ENCODE measurements around the gene GPAT3.
"Not testable (repeated sequence)": the region's sequence is repeated elsewhere in the genome, so short reads cannot be mapped to it uniquely, and the experiment has no call there.

Gene GPAT3

DNA sequence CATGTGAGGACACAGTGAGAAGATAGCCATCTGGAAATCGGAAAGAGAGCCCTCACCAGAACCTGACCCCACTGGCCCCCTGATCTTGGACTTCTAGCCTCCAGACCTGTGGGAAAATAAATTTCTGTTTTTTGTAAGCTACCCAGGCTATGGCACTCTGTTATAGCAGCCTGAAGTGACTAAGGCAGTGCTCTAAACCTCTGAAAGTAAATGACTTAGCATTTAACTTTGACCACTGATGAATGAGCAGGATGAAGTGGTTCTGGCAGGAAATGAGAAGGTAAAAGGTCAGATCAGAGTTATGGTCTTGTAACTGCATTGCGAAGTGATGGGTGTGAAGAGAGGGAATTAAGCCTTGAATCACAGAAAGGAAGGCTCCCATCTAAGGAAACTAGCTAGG lies 17.0 kb downstream of the GPAT3 start:
- no peak for DNase-seq

DNA sequence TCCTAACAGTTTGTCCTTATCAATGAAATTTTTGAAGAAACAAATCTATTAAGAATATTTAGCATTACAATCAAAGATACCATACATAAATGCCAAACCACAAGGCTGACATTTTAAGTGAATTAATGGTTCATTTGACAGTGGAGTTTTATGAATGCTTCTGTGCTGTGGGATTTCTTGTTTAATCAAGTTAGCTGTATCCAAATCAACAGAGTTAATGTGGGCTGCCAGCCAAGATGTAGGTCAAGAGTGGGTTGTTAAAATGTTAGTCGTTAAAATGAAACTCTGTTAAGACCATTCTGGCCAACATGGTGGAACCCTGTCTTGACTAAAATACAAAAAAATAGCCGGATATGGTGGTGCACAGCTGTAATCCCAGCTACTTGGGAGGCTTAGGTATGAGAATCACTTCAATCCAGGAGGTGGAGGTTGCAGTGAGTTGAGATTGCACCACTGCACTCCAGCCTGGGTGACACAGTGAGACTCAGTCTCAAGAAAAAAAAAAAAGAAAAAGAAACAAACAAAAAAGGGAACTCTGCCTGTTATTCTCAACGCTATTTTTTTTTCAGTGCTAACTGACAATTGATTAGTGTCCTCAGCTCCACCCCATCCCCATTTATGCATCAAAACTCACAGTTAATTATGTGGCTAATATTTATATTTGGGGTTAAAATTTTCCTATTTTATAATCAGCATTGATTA lies 20.2 kb downstream of the GPAT3 start:
- DNase-seq: no peak

DNA sequence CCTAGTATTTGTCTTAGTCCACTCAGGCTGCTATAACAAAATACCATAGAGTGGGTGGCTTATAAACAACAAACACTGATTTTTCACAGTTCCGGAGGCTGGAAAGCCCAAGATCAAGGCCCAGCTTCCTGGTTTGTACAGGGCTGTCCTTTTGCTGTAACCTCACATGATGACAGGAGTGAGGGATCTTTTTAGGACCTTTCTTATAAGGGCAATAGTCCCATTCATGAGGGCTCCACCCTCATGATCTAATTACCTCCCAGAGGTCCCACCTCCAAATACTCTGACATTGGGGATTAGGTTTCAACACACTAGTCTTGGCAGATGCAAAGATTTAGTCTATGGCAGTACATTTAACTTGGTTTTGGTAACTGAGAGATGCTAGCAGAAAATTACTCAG lies 20.9 kb downstream of the GPAT3 start:
- no peak for DNase-seq

DNA sequence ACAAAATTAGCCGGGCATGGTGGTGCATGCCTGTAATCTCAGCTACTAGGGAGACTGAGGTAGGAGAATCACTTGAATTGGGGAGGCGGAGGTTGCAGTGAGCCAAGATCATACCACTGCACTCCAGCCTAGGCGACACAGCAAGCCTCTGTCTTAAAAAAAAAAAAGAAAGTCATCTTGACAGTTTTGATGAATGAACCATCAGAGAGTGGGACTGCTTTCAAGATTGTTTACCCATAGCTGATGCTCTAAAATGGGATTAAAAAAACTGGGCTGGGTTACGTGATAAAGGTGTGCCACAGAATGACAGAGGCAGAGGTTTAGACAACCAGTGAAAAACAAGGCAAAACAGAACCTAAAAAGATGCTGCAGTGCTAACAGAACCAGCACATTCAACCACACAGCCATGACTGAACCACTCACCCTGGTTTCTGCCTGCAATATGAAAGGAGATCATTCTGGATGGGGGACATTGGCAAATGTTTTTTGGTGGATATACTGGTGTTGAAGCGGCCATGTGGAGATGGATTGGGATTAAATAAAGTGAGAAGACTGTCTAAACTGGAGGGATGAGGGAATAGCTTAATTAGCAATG lies 22.2 kb downstream of the GPAT3 start:
- DNase-seq: no peak

DNA sequence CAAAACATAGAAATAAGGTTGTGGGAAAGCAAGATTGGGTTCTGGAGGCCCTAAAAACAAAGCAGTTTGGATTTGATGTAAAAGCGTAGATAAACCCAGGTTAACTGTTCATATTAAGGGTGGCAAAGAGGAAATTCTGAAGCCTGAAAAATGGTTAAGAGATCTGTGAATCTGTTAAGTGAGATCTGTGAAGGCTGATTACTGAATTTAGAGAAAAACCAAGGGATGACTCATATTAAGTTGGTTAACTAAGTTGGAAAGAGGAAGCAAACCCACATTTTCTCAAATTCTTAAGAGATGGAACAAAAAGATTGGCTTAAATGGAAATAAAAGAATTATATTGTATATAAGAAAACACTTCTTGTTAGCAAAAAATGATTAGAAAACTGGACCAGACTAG lies 22.8 kb downstream of the GPAT3 start:
- no peak for DNase-seq

DNA sequence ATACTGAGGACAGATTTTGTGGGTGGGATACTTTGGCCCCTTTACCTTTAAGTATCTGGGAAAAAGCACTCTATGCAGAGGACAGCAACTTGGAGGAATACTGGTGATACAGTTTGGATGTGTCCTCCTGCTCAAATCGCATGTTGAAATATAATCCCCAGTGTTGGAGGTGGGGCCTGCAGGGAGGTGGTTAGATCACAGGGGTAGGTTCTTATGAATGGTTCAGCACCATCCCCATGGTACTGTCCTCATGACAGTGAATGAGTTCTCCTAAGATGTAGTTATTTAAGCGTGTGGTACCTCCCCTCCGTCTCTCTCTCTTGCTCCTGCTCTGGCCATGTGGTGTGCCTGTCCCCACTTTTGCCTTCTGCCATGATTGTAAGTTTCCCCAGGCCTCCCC lies 24.6 kb downstream of the GPAT3 start:
- DNase-seq: no peak

DNA sequence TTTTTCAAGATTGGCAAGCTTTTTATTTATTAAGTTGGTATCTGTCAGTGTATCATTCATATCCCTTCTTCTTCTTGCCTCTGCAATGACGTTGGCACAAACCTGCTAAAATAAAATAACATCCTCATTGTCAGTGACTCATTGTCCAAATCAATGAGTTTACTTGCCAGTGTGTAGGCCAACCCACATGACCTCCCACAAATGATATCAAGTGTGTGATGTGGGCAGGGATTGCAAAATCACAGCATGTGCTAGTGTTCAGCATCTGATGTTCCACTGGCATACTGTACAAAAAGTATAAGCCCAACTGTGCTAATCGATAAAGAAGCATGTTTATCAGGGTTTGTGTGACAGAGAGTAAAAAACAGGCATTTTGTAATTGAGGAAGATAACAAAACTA lies 25.5 kb downstream of the GPAT3 start:
- no peak for DNase-seq

DNA sequence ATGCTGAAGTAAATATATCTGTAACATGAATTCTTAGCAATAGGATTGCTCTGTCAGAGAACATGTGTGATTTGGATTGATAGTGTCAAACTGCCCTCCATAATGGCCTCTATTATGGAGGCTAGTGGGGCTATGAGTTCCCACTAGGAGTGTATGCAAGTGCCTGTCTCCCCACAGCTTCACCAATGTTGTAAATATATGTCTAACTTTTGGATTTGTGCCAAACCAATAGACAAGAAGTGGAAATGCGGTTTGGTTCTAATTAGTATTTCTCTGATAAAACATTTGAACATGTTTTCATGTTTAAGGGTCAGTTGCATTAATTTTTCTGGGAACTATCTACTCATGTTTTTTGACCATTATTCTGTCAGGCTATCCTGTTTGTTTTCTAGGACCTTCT lies 28.1 kb downstream of the GPAT3 start:
- DNase-seq: no peak

DNA sequence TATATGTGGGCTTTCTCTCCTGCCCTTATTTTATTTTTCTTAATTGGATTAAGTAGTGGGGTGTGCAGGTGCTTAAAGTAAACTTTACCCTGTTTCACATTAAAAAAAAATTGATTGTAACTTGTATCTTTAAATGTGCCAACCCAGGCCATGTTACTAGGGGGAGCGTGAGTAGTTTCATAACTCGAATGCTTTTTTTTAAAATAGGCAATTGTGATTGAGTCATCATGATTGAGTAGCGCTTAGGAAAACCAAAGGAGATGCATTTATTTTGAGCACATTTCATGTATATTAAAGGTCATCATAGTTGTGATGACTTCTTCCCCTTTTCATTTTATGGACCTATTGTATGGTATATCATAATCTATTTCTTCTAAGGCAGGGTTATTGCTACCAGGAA lies 32.2 kb downstream of the GPAT3 start:
- DNase-seq: no peak

DNA sequence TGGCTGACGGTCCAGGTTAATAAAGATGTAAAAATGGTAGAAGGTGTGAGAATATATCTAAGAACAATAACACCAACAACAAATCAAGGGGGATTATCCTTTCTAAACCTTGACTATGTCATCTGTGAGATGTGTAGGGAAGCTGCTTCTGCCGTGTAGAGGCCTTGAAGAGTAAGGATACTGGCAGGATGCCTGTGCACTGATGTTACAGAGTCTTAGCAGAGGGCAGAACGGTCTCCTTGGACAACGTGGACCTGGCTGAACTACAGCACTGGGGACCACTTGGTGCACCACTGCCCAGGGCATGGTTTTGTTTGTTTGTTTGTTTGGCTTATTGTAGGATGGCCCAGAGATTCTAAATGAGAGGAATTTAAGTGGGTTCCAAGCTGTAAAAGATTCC lies 33.5 kb downstream of the GPAT3 start:
- no peak for DNase-seq

DNA sequence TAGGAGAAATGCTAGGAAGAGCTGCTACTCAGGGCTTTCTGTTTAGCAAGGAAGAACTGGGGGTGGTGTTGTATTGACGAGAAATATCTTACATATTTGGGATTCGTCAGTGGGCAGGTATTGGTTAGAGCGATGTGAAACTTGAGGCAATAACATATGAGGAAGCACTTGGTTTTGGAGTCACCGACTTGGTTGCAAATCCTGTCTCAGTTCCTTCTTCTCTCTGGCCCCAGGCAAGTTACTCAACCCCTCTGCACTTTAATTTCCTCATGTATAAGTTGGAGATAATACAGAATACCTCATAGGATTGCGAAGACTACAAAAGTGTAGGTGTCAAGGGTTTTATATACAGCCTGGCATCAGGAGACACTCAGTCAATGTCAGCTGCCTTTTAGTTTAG lies 34.1 kb downstream of the GPAT3 start:
- no peak for DNase-seq

DNA sequence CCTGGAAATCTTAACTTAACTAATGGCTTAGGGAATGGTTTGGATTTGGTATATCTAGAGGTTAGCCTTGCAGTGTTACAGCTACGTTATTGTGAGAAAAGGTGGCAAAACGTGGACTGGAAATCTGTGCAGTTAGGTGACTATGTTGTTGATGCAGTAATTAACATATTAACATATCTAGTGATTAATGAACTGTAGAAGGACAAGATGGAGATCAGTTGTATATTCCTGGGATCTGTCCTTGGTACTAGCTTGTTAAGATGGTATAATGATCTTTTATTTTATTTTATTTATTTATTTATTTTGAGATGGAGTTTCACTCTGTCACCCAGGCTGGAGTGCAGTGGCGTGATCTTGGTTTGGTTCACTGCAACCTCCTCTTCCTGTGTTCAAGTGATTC lies 36.9 kb downstream of the GPAT3 start:
- DNase-seq: no peak

DNA sequence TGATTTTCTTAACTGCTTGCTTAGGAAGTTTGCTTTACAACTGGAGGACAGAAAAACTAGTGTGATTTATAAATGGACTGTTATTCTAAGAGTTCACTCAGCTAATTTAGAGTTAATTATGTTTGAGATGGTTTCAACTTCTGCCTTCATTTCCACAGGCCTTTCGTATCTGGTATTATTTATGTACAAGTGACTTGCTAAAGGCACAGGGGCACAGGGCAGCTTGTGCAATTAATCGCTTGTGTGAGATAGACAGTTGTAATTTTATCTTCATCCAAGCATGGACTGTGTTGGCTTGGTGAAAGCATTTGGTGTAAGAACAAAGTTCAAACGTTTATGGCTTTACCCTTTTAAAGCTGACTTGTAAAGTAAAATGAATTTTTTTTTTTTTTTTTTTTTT lies 38.3 kb downstream of the GPAT3 start:
- DNase-seq: no peak

DNA sequence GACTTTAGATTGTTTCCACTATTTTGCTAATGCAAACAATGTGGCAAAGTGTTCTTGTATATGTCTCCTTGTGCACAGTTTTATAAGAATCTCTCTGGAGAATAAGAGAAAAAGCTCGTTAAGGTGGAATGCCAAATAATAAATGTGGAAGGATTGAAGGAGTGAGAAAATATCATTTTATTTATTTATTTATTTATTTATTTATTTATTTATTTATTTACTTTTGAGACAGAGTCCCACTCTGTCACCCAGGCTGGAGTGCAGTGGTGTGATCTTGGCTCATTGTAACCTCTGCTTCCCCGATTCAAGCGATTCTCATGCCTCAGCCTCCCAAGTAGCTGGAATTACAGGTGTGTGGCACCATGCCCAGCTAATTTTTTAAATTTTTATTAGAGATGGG lies 40.3 kb downstream of the GPAT3 start:
- DNase-seq: not testable (repeated sequence)

DNA sequence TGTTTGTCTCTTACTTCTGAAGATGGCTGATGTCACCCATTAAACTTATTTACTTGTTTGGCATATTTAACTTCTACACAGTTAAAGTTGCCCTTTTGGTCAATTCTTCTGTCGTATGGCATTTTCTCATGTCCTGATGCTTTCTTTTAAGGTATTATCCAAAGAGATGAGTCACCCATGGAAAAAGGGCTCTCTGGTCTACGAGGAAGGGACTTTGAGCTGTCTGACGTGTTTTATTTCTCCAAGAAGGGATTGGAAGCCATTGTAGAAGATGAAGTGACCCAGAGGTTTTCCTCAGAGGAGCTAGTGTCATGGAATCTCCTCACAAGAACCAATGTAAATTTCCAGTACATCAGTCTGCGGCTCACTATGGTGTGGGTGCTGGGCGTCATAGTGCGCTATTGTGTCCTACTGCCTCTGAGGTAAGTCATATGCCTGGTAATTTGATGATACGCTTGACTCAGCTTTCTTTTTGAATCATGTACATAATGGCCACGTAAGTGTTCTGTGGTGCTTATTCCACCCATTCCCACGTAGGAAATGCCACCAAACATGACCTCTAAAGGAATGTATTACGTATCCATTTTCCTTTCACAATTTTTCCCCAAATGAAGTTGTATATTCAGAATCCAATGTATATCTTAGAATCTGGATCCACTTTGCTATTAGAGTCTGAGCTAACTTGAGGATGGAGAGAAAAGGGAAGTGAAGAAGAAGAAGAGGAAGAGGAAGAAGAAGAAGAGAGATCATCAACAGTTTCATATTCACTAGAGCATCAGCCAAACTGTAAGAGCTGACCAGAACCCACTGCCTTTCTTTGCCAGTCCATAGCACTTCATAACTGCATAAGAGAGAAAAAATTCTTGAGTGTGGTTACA lies 45.7 kb downstream of the GPAT3 start:
- DNase-seq: no peak

DNA sequence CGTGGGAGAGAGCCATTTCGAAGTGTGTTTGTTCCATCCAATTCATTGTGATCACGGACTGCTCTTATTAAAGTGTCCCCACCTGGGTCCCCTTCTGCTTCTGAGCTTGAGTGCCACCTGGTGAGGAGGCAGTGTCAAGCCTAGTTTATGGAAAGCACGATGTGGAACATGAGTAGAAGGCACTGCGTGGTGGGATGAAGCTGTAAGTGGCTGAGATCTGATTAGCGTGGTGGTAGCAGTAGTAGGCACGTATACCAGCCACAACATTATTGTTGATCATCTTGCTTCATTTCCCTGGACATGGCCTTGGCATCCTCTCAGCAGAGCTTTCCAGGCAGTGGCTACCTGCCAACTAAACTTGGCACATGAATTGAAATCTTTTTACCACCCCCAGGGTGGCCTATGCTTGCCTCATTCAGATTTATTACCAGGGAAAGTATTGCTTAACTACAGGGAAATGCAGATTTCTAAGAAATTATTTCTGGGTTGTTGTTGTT lies 46.4 kb downstream of the GPAT3 start:
- DNase-seq: peak; percentile 50

DNA sequence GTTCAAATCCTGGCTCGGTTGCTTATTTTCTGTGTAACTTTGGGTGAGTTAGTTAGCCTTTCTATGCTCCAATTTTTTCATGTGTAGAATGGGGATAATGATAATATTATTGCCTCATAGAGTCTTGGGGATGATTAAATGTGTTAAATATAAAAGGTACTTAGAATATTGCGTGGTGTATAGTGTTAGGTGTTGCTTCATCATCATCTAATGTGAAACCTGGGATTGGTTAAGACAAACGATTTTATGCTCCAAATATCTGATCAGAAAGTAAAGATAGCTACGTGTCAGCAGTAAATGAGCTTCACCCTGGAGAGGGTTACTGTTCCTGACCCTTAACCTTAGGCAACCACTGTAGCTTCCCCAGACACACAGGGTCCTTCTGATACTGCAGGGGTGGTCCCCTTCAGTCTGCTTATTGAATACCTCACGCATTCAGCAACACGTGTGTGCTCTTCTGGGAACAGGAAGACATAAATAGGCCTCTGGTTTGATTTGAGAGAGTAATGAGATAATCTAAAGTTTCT lies 50.1 kb downstream of the GPAT3 start:
- no peak for DNase-seq

DNA sequence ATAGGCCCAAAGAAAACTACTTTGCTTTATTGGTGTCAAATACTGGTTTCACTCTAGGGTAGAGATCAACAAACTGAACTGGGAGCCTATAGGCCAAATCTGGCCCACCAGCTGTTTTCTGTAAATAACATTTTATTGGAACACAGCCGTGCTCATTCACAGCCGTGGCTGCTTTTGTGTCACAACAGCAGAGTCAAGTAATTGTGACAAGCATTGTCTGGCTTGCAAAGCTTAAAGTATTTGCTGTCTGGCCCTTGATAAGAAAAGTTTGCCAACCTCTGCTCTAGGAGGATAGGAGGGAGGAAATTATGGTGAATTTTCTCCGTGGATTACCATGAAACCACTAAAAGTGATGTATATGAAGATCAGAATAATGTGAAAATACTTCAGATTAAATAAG lies 53.4 kb downstream of the GPAT3 start:
- DNase-seq: peak; percentile 7

DNA sequence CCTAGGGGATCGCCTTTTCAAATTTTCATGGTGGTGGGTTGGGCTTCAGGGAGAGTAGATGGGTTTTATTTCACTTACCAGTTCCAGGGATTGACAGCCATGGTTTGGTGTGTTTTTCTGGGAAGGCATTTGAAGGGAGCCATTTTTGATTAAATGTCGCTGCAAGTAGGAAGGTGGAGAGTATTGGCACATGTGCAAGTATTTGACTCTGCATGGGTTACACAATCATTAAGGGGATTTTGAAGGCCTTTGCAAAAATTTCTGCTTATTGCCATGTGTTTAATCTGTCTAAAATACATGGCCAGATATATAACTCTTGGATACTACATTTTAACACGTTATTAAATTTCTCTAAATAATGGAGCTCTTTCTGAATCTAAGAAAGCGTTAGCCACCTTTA lies 55.1 kb downstream of the GPAT3 start:
- DNase-seq: no peak

DNA sequence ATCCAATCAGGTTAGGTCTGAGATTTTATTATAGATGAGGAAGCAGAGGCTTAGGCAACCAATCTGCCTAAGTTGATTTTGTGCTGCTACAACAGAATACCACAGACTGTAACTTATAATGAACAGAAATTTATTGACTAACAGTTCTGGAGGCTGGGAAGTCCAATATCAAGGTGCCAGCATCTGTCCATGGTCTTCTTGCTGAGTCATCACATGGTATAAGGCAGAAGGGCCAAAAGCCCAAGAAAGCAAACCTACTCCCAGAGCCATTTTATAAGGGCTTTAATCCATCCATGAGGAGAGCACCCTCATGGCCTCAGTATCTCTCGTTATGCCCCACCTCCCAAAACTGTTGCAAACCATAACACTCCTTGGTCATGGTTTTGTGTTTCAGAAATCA lies 55.8 kb downstream of the GPAT3 start:
- no peak for DNase-seq

DNA sequence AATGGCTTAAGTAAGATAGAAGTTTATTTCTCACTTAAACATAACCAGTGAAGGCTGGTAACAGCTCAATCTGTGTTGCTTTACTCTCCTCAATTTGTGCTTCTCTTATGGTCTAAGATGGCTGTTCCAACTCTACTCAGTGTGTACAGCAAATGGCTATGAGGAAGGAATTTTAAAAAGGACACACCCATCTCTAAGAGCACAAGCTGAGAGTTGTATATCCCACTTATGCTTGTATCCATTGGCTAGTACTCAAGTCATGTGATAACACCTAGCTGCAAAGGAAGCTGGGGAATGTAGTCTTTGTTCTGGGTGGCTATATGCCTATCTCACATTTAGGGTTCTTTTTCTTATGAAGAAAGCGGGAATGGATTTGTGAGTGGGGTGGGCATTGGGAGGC lies 63.3 kb downstream of the GPAT3 start:
- DNase-seq: no peak

DNA sequence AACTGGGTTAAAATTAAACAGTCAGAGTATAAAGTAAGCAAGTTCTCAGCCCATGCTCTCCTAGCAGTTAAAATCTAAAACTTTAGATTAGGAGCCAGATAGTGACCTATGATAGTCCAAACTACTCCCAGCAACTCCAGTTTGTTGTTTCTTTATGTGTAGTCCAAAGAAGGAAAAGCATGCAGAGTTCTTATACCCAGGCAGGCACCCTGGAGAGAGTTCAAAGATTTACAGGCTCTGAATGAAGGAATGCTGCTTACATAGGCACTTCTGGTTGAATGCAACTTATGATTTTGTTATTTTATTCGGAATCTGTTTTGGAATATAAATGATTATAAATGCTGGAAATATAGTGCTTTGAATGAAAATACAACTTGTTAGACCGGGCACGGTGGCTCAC lies 67.2 kb downstream of the GPAT3 start:
- no peak for DNase-seq

DNA sequence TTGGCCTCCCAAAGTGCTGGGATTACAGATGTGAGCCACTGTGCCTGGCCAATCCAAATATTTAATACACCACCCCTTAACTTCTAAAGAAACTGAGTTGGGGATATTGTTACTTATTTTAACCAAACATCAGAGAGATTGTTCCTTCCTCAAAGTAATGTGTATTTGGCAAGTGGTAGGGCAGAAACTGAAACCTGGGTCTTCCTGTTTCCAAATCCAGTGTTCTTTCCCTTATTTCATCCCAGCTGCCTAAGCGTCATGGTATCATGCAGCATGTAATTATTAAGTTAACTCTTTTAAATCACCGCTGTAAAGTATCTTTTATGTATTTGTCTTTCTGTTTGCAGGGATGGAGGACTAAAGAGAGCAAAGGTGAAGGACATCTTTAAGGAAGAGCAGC lies 68.4 kb downstream of the GPAT3 start:
- no peak for DNase-seq

DNA sequence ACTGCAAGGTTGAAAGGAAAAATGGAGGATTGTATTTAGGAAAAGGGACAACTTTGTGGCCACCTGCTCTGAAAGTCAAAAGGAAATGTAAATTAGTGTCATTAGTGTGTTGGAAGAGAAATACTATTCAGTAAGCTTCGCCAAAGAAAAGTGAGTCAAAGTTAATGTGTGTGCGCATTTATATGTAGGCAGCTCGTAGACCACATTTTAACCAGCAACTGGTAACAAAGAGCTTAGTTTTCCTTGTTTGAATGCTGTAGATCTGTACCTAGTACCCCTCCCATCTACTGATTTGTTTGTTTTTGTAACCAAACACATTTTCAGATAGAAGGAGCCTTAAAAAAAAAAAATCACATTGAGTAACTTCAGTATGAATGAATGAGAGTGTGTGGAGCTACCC lies 69.3 kb downstream of the GPAT3 start:
- DNase-seq: no peak

Measured in NCI-H1092 treated with DMSO at 0.1 percent for 48 hours (cell line).